H7 (cell line): ENCODE results near the gene SLC9A5. TPM values are rescaled to one million over a fixed set of nuclear protein-coding genes. Genes with fewer than 3 reads are reported as not detected.
A peak's percentile ranks its signal among the peaks of the same experiment; 100 is the strongest.

Experiments used
- DNase-seq: peaks from one replicate; pipeline ENCODE4 v3.0.0; 2012
- H3K27me3 ChIP-seq: 2 replicates; pipeline ENCODE4 v1.6.0; 2011; ENCODE audit warnings: mild to moderate bottlenecking, low read length; ENCODE audit not compliant: control insufficient read depth, insufficient read depth
- H3K36me3 ChIP-seq: replicated peaks from 2 replicates; pipeline ENCODE4 v1.5.1; 2011; ENCODE audit warnings: low read length; ENCODE audit not compliant: control insufficient read depth, insufficient read depth
- H3K4me3 ChIP-seq: 2 replicates; pipeline ENCODE4 v1.5.1; 2011; ENCODE audit warnings: low read depth, mild to moderate bottlenecking, control low read depth, low read length, moderate library complexity; ENCODE audit not compliant: insufficient read depth
- total RNA-seq: library from RNA; depleted of rRNA; stranded (reverse); fragments of >200 nt; shearing (Covaris generic); gene quantifications from 2 replicates; pipeline ENCODE4 v1.2.3, GENCODE V29; 2014; rRNA removed

Gene SLC9A5
- total RNA-seq, 1 experiment from 2014 or later: 1.6 TPM

GRCh38 chr16:67305216-67306071 is 56.7 kb downstream of the SLC9A5 start:
- H3K36me3 ChIP-seq: no peaks in the 10 kb centered on the region
- no peaks in the 10 kb centered on the region for H3K27me3 ChIP-seq
- H3K4me3 ChIP-seq: no peak overlapping the region
- peak; percentile 43 for DNase-seq

DNA sequence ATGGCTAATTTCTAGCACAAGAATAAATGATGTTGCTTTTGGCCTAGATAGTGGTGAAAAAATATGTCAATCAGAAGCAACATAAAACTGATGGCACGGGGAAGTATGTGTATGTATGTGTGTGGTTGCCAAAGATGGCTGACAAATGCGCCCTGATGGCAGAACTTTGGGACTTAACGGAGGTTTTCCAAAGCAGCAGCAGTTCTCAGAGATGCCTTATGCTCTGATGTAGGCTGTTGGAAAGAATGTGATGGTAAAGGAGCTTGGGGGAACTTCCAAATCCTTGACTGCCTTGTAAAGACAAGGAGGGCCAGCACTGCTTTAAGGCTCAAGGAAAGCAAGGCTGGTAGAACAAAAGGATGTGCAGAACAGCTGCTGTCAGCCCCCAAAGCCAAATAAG is 61.8 kb downstream of the SLC9A5 start:
- Histone ChIP-seq H3K36me3 (no peaks in the 10 kb centered on the region), H3K4me3 (no peak overlapping the region), H3K27me3 (no peaks in the 10 kb centered on the region)
- no peak for DNase-seq

- Histone ChIP-seq H3K36me3 (no peaks in the 10 kb centered on the region), H3K4me3 (no peak overlapping the region), H3K27me3 (no peaks in the 10 kb centered on the region)
- DNase-seq: no peak
Observed at GRCh38 chr16:67311607-67312488, 63.1 kb downstream of the SLC9A5 start.

- no peak for DNase-seq
- H3K4me3 ChIP-seq: no peak overlapping the region
- H3K36me3 ChIP-seq: no peaks in the 10 kb centered on the region
- H3K27me3 ChIP-seq: no peaks in the 10 kb centered on the region
Observed at GRCh38 chr16:67312719-67313118, 63.9 kb downstream of the SLC9A5 start.

GRCh38 chr16:67317853-67318252 is 69.1 kb downstream of the SLC9A5 start:
- H3K27me3 ChIP-seq: no peaks in the 10 kb centered on the region
- DNase-seq: no peak

More at GRCh38 chr16:67317853-67318252, 69.1 kb downstream of the SLC9A5 start:
- H3K4me3 ChIP-seq: no peak overlapping the region
- no peaks in the 10 kb centered on the region for H3K36me3 ChIP-seq

Other genes with a start within 250 kb of the SLC9A5 start
- 31.4 and 49.3 TPM in 2 replicates for gene CBFB, start 219.8 kb upstream of the SLC9A5 start, total RNA-seq
- 24.1 and 32.1 TPM in 2 replicates for gene PHAF1, start 139.0 kb upstream of the SLC9A5 start, total RNA-seq
- 7.6 and 8.7 TPM in 2 replicates for gene B3GNT9, start 98.0 kb upstream of the SLC9A5 start, total RNA-seq
- gene TRADD, start 89.1 kb upstream of the SLC9A5 start, total RNA-seq: 1.3 and 1.8 TPM in 2 replicates
- gene FBXL8, start 89.0 kb upstream of the SLC9A5 start, total RNA-seq: 0.67 and 0.73 TPM in 2 replicates
- 1.6 and 4.0 TPM in 2 replicates for gene HSF4, start 84.2 kb upstream of the SLC9A5 start, total RNA-seq
- gene NOL3, start 78.4 kb upstream of the SLC9A5 start, total RNA-seq: 5.3 and 7.4 TPM in 2 replicates
- gene MATCAP1, start 65.0 kb upstream of the SLC9A5 start, total RNA-seq: 16.2 and 18.9 TPM in 2 replicates
- 3.6 and 4.8 TPM in 2 replicates for gene EXOC3L1, start 58.8 kb upstream of the SLC9A5 start, total RNA-seq
- gene E2F4, start 56.8 kb upstream of the SLC9A5 start, total RNA-seq: 104 and 117 TPM in 2 replicates
- gene ELMO3, start 49.8 kb upstream of the SLC9A5 start, total RNA-seq: 10.4 and 11.4 TPM in 2 replicates
- gene TMEM208, start 21.8 kb upstream of the SLC9A5 start, total RNA-seq: 19.3 and 27.3 TPM in 2 replicates
- 22.4 and 37.4 TPM in 2 replicates for gene FHOD1, start 1.5 kb upstream of the SLC9A5 start, total RNA-seq
- 9.6 and 15.0 TPM in 2 replicates for gene PLEKHG4, start 30.6 kb downstream of the SLC9A5 start, total RNA-seq
- 0.89 and 2.1 TPM in 2 replicates for gene KCTD19, start 77.8 kb downstream of the SLC9A5 start, total RNA-seq
- gene LRRC36, start 77.8 kb downstream of the SLC9A5 start, total RNA-seq: 0.44 TPM in 1 of 2 replicates, not detected in the other
- 0.44 and 0.80 TPM in 2 replicates for gene TPPP3, start 144.5 kb downstream of the SLC9A5 start, total RNA-seq
- 8.0 and 10.3 TPM in 2 replicates for gene ZDHHC1, start 167.5 kb downstream of the SLC9A5 start, total RNA-seq
- gene HSD11B2, start 182.1 kb downstream of the SLC9A5 start, total RNA-seq: 25.1 and 35.1 TPM in 2 replicates
- gene ATP6V0D1, start 232.2 kb downstream of the SLC9A5 start, total RNA-seq: 58.4 and 76.9 TPM in 2 replicates
- 1.1 TPM in 1 of 2 replicates, not detected in the other for gene AGRP, start 234.6 kb downstream of the SLC9A5 start, total RNA-seq